ENCODE data around the gene CCDC40.
A peak's percentile ranks its signal among the peaks of the same experiment; 100 is the strongest.

Gene CCDC40

GRCh38 chr17:80002690-80003490 is 33.6 kb upstream of the CCDC40 start:
- no peak overlapping the region for H3K9ac ChIP-seq (ENCODE audit: low read depth, low read length)
- no peak overlapping the region for H3K4me2 ChIP-seq (ENCODE audit: low read length)
- H3K9me3 ChIP-seq (replicated peaks; ENCODE audit: low read length) = no peaks in the 10 kb centered on the region
- no peak overlapping the region for H3K4me3 ChIP-seq (ENCODE audit: low read length)
- peaks cover 5% of the 10 kb centered on the region for H3K36me3 ChIP-seq (ENCODE audit: insufficient read depth, low read length)
- H3K4me1 ChIP-seq (ENCODE audit: control insufficient read depth, insufficient read depth, low read length) = no peaks in the 10 kb centered on the region
- no peaks in the 10 kb centered on the region for H3K27me3 ChIP-seq (ENCODE audit: control insufficient read depth, insufficient read depth, low read length)

- no peak overlapping the region for H3K4me3 ChIP-seq (ENCODE audit: low read length)
- H3K27me3 ChIP-seq (ENCODE audit: control insufficient read depth, insufficient read depth, low read length) = no peaks in the 10 kb centered on the region
- no peak overlapping the region for H3K4me2 ChIP-seq (ENCODE audit: low read length)
- no peak overlapping the region for H3K9ac ChIP-seq (ENCODE audit: low read depth, low read length)
- peaks cover 6% of the 10 kb centered on the region for H3K4me1 ChIP-seq (ENCODE audit: control insufficient read depth, insufficient read depth, low read length)
- H3K9me3 ChIP-seq (replicated peaks; ENCODE audit: low read length) = no peaks in the 10 kb centered on the region
- H3K36me3 ChIP-seq (ENCODE audit: insufficient read depth, low read length) = peaks cover 5% of the 10 kb centered on the region
Observed at GRCh38 chr17:80003969-80004368, 32.5 kb upstream of the CCDC40 start.

GRCh38 chr17:80005360-80006338 is 30.8 kb upstream of the CCDC40 start:
- Histone ChIP-seq H3K27me3 (ENCODE audit: control insufficient read depth, insufficient read depth, low read length) (no peaks in the 10 kb centered on the region), H3K4me1 (ENCODE audit: control insufficient read depth, insufficient read depth, low read length) (peaks cover 6% of the 10 kb centered on the region), H3K9me3 (replicated peaks; ENCODE audit: low read length) (no peaks in the 10 kb centered on the region), H3K4me3 (ENCODE audit: low read length) (no peak overlapping the region), H3K36me3 (ENCODE audit: insufficient read depth, low read length) (peaks cover 12% of the 10 kb centered on the region), H3K9ac (ENCODE audit: low read depth, low read length) (no peak overlapping the region), H3K4me2 (ENCODE audit: low read length) (peak overlapping the region; percentile 39)

GRCh38 chr17:80006339-80006720 is 30.1 kb upstream of the CCDC40 start:
- Histone ChIP-seq H3K27me3 (ENCODE audit: control insufficient read depth, insufficient read depth, low read length) (no peaks in the 10 kb centered on the region), H3K4me2 (ENCODE audit: low read length) (no peak overlapping the region), H3K36me3 (ENCODE audit: insufficient read depth, low read length) (peaks cover 12% of the 10 kb centered on the region), H3K4me3 (ENCODE audit: low read length) (no peak overlapping the region), H3K9me3 (replicated peaks; ENCODE audit: low read length) (no peaks in the 10 kb centered on the region), H3K4me1 (ENCODE audit: control insufficient read depth, insufficient read depth, low read length) (peaks cover 6% of the 10 kb centered on the region), H3K9ac (ENCODE audit: low read depth, low read length) (no peak overlapping the region)

- Histone ChIP-seq H3K27me3 (ENCODE audit: control insufficient read depth, insufficient read depth, low read length) (no peaks in the 10 kb centered on the region), H3K9ac (ENCODE audit: low read depth, low read length) (no peak overlapping the region), H3K4me2 (ENCODE audit: low read length) (no peak overlapping the region), H3K4me1 (ENCODE audit: control insufficient read depth, insufficient read depth, low read length) (peaks cover 6% of the 10 kb centered on the region), H3K9me3 (replicated peaks; ENCODE audit: low read length) (no peaks in the 10 kb centered on the region), H3K36me3 (ENCODE audit: insufficient read depth, low read length) (peaks cover 10% of the 10 kb centered on the region), H3K4me3 (ENCODE audit: low read length) (no peak overlapping the region)
Observed at GRCh38 chr17:80006811-80007752, 29.4 kb upstream of the CCDC40 start.

GRCh38 chr17:80007939-80008338 is 28.5 kb upstream of the CCDC40 start:
- no peak overlapping the region for H3K4me3 ChIP-seq (ENCODE audit: low read length)
- no peaks in the 10 kb centered on the region for H3K27me3 ChIP-seq (ENCODE audit: control insufficient read depth, insufficient read depth, low read length)
- H3K4me2 ChIP-seq (ENCODE audit: low read length) = no peak overlapping the region
- peaks cover 6% of the 10 kb centered on the region for H3K4me1 ChIP-seq (ENCODE audit: control insufficient read depth, insufficient read depth, low read length)
- peaks cover 11% of the 10 kb centered on the region for H3K36me3 ChIP-seq (ENCODE audit: insufficient read depth, low read length)
- no peaks in the 10 kb centered on the region for H3K9me3 ChIP-seq (replicated peaks; ENCODE audit: low read length)
- H3K9ac ChIP-seq (ENCODE audit: low read depth, low read length) = no peak overlapping the region

GRCh38 chr17:80008383-80008840 is 28.0 kb upstream of the CCDC40 start:
- Histone ChIP-seq H3K4me2 (ENCODE audit: low read length) (no peak overlapping the region), H3K36me3 (ENCODE audit: insufficient read depth, low read length) (peaks cover 14% of the 10 kb centered on the region)

GRCh38 chr17:80008848-80009247 is 27.6 kb upstream of the CCDC40 start:
- H3K4me2 ChIP-seq (ENCODE audit: low read length) = no peak overlapping the region
- H3K9me3 ChIP-seq (replicated peaks; ENCODE audit: low read length) = no peaks in the 10 kb centered on the region
- H3K36me3 ChIP-seq (ENCODE audit: insufficient read depth, low read length) = peaks cover 14% of the 10 kb centered on the region
- no peak overlapping the region for H3K4me3 ChIP-seq (ENCODE audit: low read length)
- H3K27me3 ChIP-seq (ENCODE audit: control insufficient read depth, insufficient read depth, low read length) = no peaks in the 10 kb centered on the region
- H3K4me1 ChIP-seq (ENCODE audit: control insufficient read depth, insufficient read depth, low read length) = peaks cover 6% of the 10 kb centered on the region
- no peak overlapping the region for H3K9ac ChIP-seq (ENCODE audit: low read depth, low read length)

More at GRCh38 chr17:80008383-80008840, 28.0 kb upstream of the CCDC40 start:
- H3K9me3 ChIP-seq (replicated peaks; ENCODE audit: low read length) = no peaks in the 10 kb centered on the region
- no peak overlapping the region for H3K9ac ChIP-seq (ENCODE audit: low read depth, low read length)
- no peaks in the 10 kb centered on the region for H3K27me3 ChIP-seq (ENCODE audit: control insufficient read depth, insufficient read depth, low read length)
- peaks cover 6% of the 10 kb centered on the region for H3K4me1 ChIP-seq (ENCODE audit: control insufficient read depth, insufficient read depth, low read length)
- no peak overlapping the region for H3K4me3 ChIP-seq (ENCODE audit: low read length)

- peaks cover 14% of the 10 kb centered on the region for H3K36me3 ChIP-seq (ENCODE audit: insufficient read depth, low read length)
- peaks cover 3% of the 10 kb centered on the region for H3K9me3 ChIP-seq (replicated peaks; ENCODE audit: low read length)
- H3K4me1 ChIP-seq (ENCODE audit: control insufficient read depth, insufficient read depth, low read length) = peaks cover 6% of the 10 kb centered on the region
- no peak overlapping the region for H3K9ac ChIP-seq (ENCODE audit: low read depth, low read length)
- H3K4me2 ChIP-seq (ENCODE audit: low read length) = no peak overlapping the region
- H3K4me3 ChIP-seq (ENCODE audit: low read length) = no peak overlapping the region
- no peaks in the 10 kb centered on the region for H3K27me3 ChIP-seq (ENCODE audit: control insufficient read depth, insufficient read depth, low read length)
Observed at GRCh38 chr17:80009391-80010282, 26.8 kb upstream of the CCDC40 start.

GRCh38 chr17:80010283-80010858 is 26.1 kb upstream of the CCDC40 start:
- H3K27me3 ChIP-seq (ENCODE audit: control insufficient read depth, insufficient read depth, low read length) = no peaks in the 10 kb centered on the region
- peaks cover 14% of the 10 kb centered on the region for H3K36me3 ChIP-seq (ENCODE audit: insufficient read depth, low read length)
- no peak overlapping the region for H3K4me3 ChIP-seq (ENCODE audit: low read length)
- no peak overlapping the region for H3K4me2 ChIP-seq (ENCODE audit: low read length)
- H3K9me3 ChIP-seq (replicated peaks; ENCODE audit: low read length) = peaks cover 6% of the 10 kb centered on the region
- no peak overlapping the region for H3K9ac ChIP-seq (ENCODE audit: low read depth, low read length)
- H3K4me1 ChIP-seq (ENCODE audit: control insufficient read depth, insufficient read depth, low read length) = peaks cover 6% of the 10 kb centered on the region
